SJSA1 (cell line): ENCODE results near the gene EPHA2. TPM values are rescaled to one million over a fixed set of nuclear protein-coding genes. Genes with fewer than 3 reads are reported as not detected.

ENCODE experiments used
- DNase-seq, 2 experiments: peaks; one replicate each; pipeline ENCODE4 v3.0.0-alpha.2; 2015 to 2020; ENCODE audit warnings: low spot score in 2 of 2, low read depth in 1 of 2
- H3K27ac ChIP-seq: fragments of 250-450 bp; sonication (Bioruptor Pico); 2 replicates; pipeline ENCODE4 v1.5.1; 2020; ENCODE audit warnings: mild to moderate bottlenecking, moderate library complexity
- H3K27me3 ChIP-seq: fragments of 250-450 bp; sonication (Bioruptor Pico); replicated peaks from 2 replicates; pipeline ENCODE4 v1.5.1; 2020; ENCODE audit warnings: mild to moderate bottlenecking, moderate library complexity
- H3K36me3 ChIP-seq: fragments of 250-450 bp; sonication (Bioruptor Pico); 2 replicates; pipeline ENCODE4 v1.5.1; 2020; ENCODE audit warnings: mild to moderate bottlenecking
- H3K4me1 ChIP-seq: fragments of 250-450 bp; sonication (Bioruptor Pico); replicated peaks from 2 replicates; pipeline ENCODE4 v1.6.1; 2021; ENCODE audit warnings: mild to moderate bottlenecking
- H3K4me3 ChIP-seq: fragments of 250-450 bp; sonication (Bioruptor Pico); 2 replicates; pipeline ENCODE4 v1.5.1; 2020; ENCODE audit warnings: mild to moderate bottlenecking
- H3K9me3 ChIP-seq: fragments of 250-450 bp; sonication (Bioruptor Pico); replicated peaks from 2 replicates; pipeline ENCODE4 v1.5.1; 2020; ENCODE audit warnings: mild to moderate bottlenecking
- total RNA-seq: library from RNA; depleted of rRNA; stranded (reverse); fragments of >200 nt; shearing (Covaris generic); gene quantifications from 2 replicates; pipeline ENCODE4 v1.2.3, GENCODE V29; 2014

Gene EPHA2
- total RNA-seq, 1 experiment from 2014 or later: 51.0 TPM

- Histone ChIP-seq H3K27me3 (no peaks in the 10 kb centered on the region), H3K4me3 (no peak overlapping the region), H3K4me1 (peaks cover 44% of the 10 kb centered on the region), H3K27ac (no peak overlapping the region), H3K36me3 (peaks cover 91% of the 10 kb centered on the region), H3K9me3 (no peaks in the 10 kb centered on the region)
- no peak for DNase-seq
Measured at GRCh38 chr1:16137890-16138467, 17.9 kb downstream of the EPHA2 start.

- peaks cover 91% of the 10 kb centered on the region for H3K36me3 ChIP-seq
- no peak overlapping the region for H3K4me3 ChIP-seq
- DNase-seq: no peak
- no peak overlapping the region for H3K27ac ChIP-seq
- peaks cover 25% of the 10 kb centered on the region for H3K4me1 ChIP-seq
- H3K9me3 ChIP-seq: no peaks in the 10 kb centered on the region
- no peaks in the 10 kb centered on the region for H3K27me3 ChIP-seq
Measured at GRCh38 chr1:16135501-16135900, 20.4 kb downstream of the EPHA2 start.

GRCh38 chr1:16134906-16135305, 21.0 kb downstream of the EPHA2 start:
- H3K4me3 ChIP-seq: no peak overlapping the region
- H3K4me1 ChIP-seq: peaks cover 19% of the 10 kb centered on the region
- peaks cover 91% of the 10 kb centered on the region for H3K36me3 ChIP-seq

GRCh38 chr1:16134066-16134801, 21.6 kb downstream of the EPHA2 start:
- peaks cover 12% of the 10 kb centered on the region for H3K4me1 ChIP-seq
- no peak overlapping the region for H3K27ac ChIP-seq
- DNase-seq: no peak
- no peak overlapping the region for H3K4me3 ChIP-seq
- H3K36me3 ChIP-seq: peaks cover 94% of the 10 kb centered on the region
- H3K27me3 ChIP-seq: no peaks in the 10 kb centered on the region
- no peaks in the 10 kb centered on the region for H3K9me3 ChIP-seq

More at GRCh38 chr1:16134906-16135305, 21.0 kb downstream of the EPHA2 start:
- no peaks in the 10 kb centered on the region for H3K9me3 ChIP-seq
- no peak for DNase-seq
- H3K27me3 ChIP-seq: no peaks in the 10 kb centered on the region
- no peak overlapping the region for H3K27ac ChIP-seq

GRCh38 chr1:16133007-16133961, 22.6 kb downstream of the EPHA2 start:
- H3K9me3 ChIP-seq: no peaks in the 10 kb centered on the region
- DNase-seq: no peak
- no peak overlapping the region for H3K4me3 ChIP-seq
- H3K36me3 ChIP-seq: peaks cover 94% of the 10 kb centered on the region
- H3K27me3 ChIP-seq: no peaks in the 10 kb centered on the region
- H3K4me1 ChIP-seq: peaks cover 3% of the 10 kb centered on the region
- H3K27ac ChIP-seq: no peak overlapping the region

- no peaks in the 10 kb centered on the region for H3K4me1 ChIP-seq
- peaks cover 94% of the 10 kb centered on the region for H3K36me3 ChIP-seq
- no peaks in the 10 kb centered on the region for H3K27me3 ChIP-seq
- no peak overlapping the region for H3K27ac ChIP-seq
- H3K9me3 ChIP-seq: no peaks in the 10 kb centered on the region
- no peak overlapping the region for H3K4me3 ChIP-seq
- DNase-seq: no peak
Measured at GRCh38 chr1:16132325-16132785, 23.5 kb downstream of the EPHA2 start.

- DNase-seq: no peak
- Histone ChIP-seq H3K4me3 (no peak overlapping the region), H3K9me3 (no peaks in the 10 kb centered on the region), H3K36me3 (peaks cover 94% of the 10 kb centered on the region), H3K27me3 (no peaks in the 10 kb centered on the region), H3K4me1 (no peaks in the 10 kb centered on the region), H3K27ac (no peak overlapping the region)
Measured at GRCh38 chr1:16131636-16132324, 24.1 kb downstream of the EPHA2 start.

- H3K27me3 ChIP-seq: no peaks in the 10 kb centered on the region
- H3K4me1 ChIP-seq: no peaks in the 10 kb centered on the region
- no peak overlapping the region for H3K4me3 ChIP-seq
- H3K36me3 ChIP-seq: peaks cover 96% of the 10 kb centered on the region
- no peaks in the 10 kb centered on the region for H3K9me3 ChIP-seq
- DNase-seq: no peak
- no peak overlapping the region for H3K27ac ChIP-seq
Measured at GRCh38 chr1:16130827-16131226, 25.0 kb downstream of the EPHA2 start.

GRCh38 chr1:16129921-16130543, 25.8 kb downstream of the EPHA2 start:
- no peak overlapping the region for H3K4me3 ChIP-seq
- H3K9me3 ChIP-seq: no peaks in the 10 kb centered on the region
- no peaks in the 10 kb centered on the region for H3K27me3 ChIP-seq
- H3K4me1 ChIP-seq: no peaks in the 10 kb centered on the region
- peaks cover 93% of the 10 kb centered on the region for H3K36me3 ChIP-seq
- no peak overlapping the region for H3K27ac ChIP-seq
- no peak for DNase-seq

- no peaks in the 10 kb centered on the region for H3K27me3 ChIP-seq
- H3K4me3 ChIP-seq: no peak overlapping the region
- no peak for DNase-seq
- no peaks in the 10 kb centered on the region for H3K4me1 ChIP-seq
- H3K36me3 ChIP-seq: peaks cover 93% of the 10 kb centered on the region
- H3K9me3 ChIP-seq: no peaks in the 10 kb centered on the region
- no peak overlapping the region for H3K27ac ChIP-seq
Measured at GRCh38 chr1:16129316-16129715, 26.6 kb downstream of the EPHA2 start.

GRCh38 chr1:16128338-16128741, 27.5 kb downstream of the EPHA2 start:
- peaks cover 93% of the 10 kb centered on the region for H3K36me3 ChIP-seq

GRCh38 chr1:16127676-16128337, 28.1 kb downstream of the EPHA2 start:
- H3K9me3 ChIP-seq: no peaks in the 10 kb centered on the region
- no peak overlapping the region for H3K4me3 ChIP-seq
- H3K36me3 ChIP-seq: peaks cover 94% of the 10 kb centered on the region
- no peak for DNase-seq
- no peaks in the 10 kb centered on the region for H3K27me3 ChIP-seq
- no peak overlapping the region for H3K27ac ChIP-seq
- H3K4me1 ChIP-seq: peaks cover 5% of the 10 kb centered on the region

More at GRCh38 chr1:16128338-16128741, 27.5 kb downstream of the EPHA2 start:
- DNase-seq: no peak
- H3K27me3 ChIP-seq: no peaks in the 10 kb centered on the region
- H3K4me3 ChIP-seq: no peak overlapping the region
- H3K9me3 ChIP-seq: no peaks in the 10 kb centered on the region
- H3K27ac ChIP-seq: no peak overlapping the region
- H3K4me1 ChIP-seq: no peaks in the 10 kb centered on the region; the same call in 1 of the 2 replicates
